D721Med (cell line): ENCODE results near the gene TENM4.

Experiments
- DNase-seq: peaks from one replicate; pipeline ENCODE4 v3.0.0; 2011; ENCODE audit warnings: low spot score; ENCODE audit not compliant: insufficient read length
- FAIRE-seq: peaks from 2 replicates; lab custom pipeline; 2011; peaks lifted over from hg19 to GRCh38; lab: Jason Lieb, UNC
- CTCF ChIP-seq: IDR thresholded peaks from 2 replicates; pipeline ENCODE4 v1.5.1; 2012; ENCODE audit warnings: mild to moderate bottlenecking, control low read depth; ENCODE audit not compliant: insufficient read depth; ENCODE audit errors: missing control alignments

Gene TENM4

GRCh38 chr11:79025622-79026021 lies 415.2 kb downstream of the TENM4 start:
- no peak for DNase-seq
- peak; percentile 2 for TF ChIP-seq CTCF
- FAIRE-seq, result no peak

GRCh38 chr11:79025097-79025496 lies 415.7 kb downstream of the TENM4 start:
- FAIRE-seq, result no peak
- TF ChIP-seq CTCF, result no peak

GRCh38 chr11:79022265-79022664 lies 418.6 kb downstream of the TENM4 start:
- FAIRE-seq, result no peak
- DNase-seq, result no peak
- TF ChIP-seq CTCF, result no peak

More at GRCh38 chr11:79025097-79025496, 415.7 kb downstream of the TENM4 start:
- DNase-seq, result no peak

- DNase-seq (no peak), FAIRE-seq (no peak)
- TF ChIP-seq CTCF, result no peak
Measured at GRCh38 chr11:79021601-79022000, 419.2 kb downstream of the TENM4 start.

- FAIRE-seq (no peak), DNase-seq (no peak)
- TF ChIP-seq CTCF, result no peak
Measured at GRCh38 chr11:79019975-79020374, 420.9 kb downstream of the TENM4 start.

GRCh38 chr11:79019277-79019676 lies 421.6 kb downstream of the TENM4 start:
- FAIRE-seq, result no peak
- no peak for TF ChIP-seq CTCF

GRCh38 chr11:79018371-79018849 lies 422.4 kb downstream of the TENM4 start:
- DNase-seq (no peak), FAIRE-seq (no peak)
- no peak for TF ChIP-seq CTCF

More at GRCh38 chr11:79019277-79019676, 421.6 kb downstream of the TENM4 start:
- no peak for DNase-seq
